ENCODE results near the gene ZNF133.
"Not testable (repeated sequence)": the region's sequence is repeated elsewhere in the genome, so short reads cannot be mapped to it uniquely, and the experiment has no call there.

Gene ZNF133

GRCh38 chr20:18287915-18288748 is at the start of gene ZNF133:
ZNF133 (plus strand) TSS chr20:18288527; CDS start chr20:18305687, 17,160 bp downstream.
- H3K27ac ChIP-seq, result peak within 1 kb of the TSS; percentile 91
- DNase-seq (ENCODE audit: low read depth, low spot score), result peak; percentile 81

GRCh38 chr20:18240997-18241396 is 47.3 kb upstream of the ZNF133 start:
- H3K27ac ChIP-seq, result no peak overlapping the region
- DNase-seq (ENCODE audit: low read depth, low spot score), result no peak

- DNase-seq (ENCODE audit: low read depth, low spot score), result no peak
- H3K27ac ChIP-seq, result no peak overlapping the region
These were observed 44.5 kb upstream of the ZNF133 start for GRCh38 chr20:18243802-18244201.

GRCh38 chr20:18248545-18248944 is 39.8 kb upstream of the ZNF133 start:
- not testable (repeated sequence) for H3K27ac ChIP-seq; DNase-seq (ENCODE audit: low read depth, low spot score)

GRCh38 chr20:18250217-18250616 is 38.1 kb upstream of the ZNF133 start:
- no peak overlapping the region for H3K27ac ChIP-seq
- no peak for DNase-seq (ENCODE audit: low read depth, low spot score)

GRCh38 chr20:18252597-18253451 is 35.5 kb upstream of the ZNF133 start:
- peak; percentile 80 for DNase-seq (ENCODE audit: low read depth, low spot score)
- H3K27ac ChIP-seq, result peak overlapping the region; percentile 98

GRCh38 chr20:18254615-18255014 is 33.7 kb upstream of the ZNF133 start:
- no peak for DNase-seq (ENCODE audit: low read depth, low spot score)
- H3K27ac ChIP-seq, result peak overlapping the region; percentile 98

- no peak for DNase-seq (ENCODE audit: low read depth, low spot score)
- no peak overlapping the region for H3K27ac ChIP-seq
These were observed 32.8 kb upstream of the ZNF133 start for GRCh38 chr20:18255526-18255925.

GRCh38 chr20:18256440-18257090 is 31.8 kb upstream of the ZNF133 start:
- H3K27ac ChIP-seq, result no peak overlapping the region
- DNase-seq (ENCODE audit: low read depth, low spot score), result no peak

- no peak for DNase-seq (ENCODE audit: low read depth, low spot score)
These were observed 30.0 kb upstream of the ZNF133 start for GRCh38 chr20:18258126-18258860.

GRCh38 chr20:18259730-18260129 is 28.6 kb upstream of the ZNF133 start:
- DNase-seq (ENCODE audit: low read depth, low spot score), result no peak
- peak overlapping the region; percentile 4 for H3K27ac ChIP-seq

More at GRCh38 chr20:18258126-18258860, 30.0 kb upstream of the ZNF133 start:
- no peak overlapping the region for H3K27ac ChIP-seq

GRCh38 chr20:18263723-18264122 is 24.6 kb upstream of the ZNF133 start:
- H3K27ac ChIP-seq, result peak overlapping the region; percentile 45
- DNase-seq (ENCODE audit: low read depth, low spot score), result peak; percentile 53

- DNase-seq (ENCODE audit: low read depth, low spot score), result no peak
- no peak overlapping the region for H3K27ac ChIP-seq
These were observed 22.9 kb upstream of the ZNF133 start for GRCh38 chr20:18265441-18265840.

GRCh38 chr20:18266282-18266681 is 22.0 kb upstream of the ZNF133 start:
- DNase-seq (ENCODE audit: low read depth, low spot score), result no peak
- no peak overlapping the region for H3K27ac ChIP-seq

- DNase-seq (ENCODE audit: low read depth, low spot score), result no peak
- H3K27ac ChIP-seq, result no peak overlapping the region
These were observed 20.5 kb upstream of the ZNF133 start for GRCh38 chr20:18267815-18268214.

GRCh38 chr20:18271160-18271559 is 17.2 kb upstream of the ZNF133 start:
- no peak overlapping the region for H3K27ac ChIP-seq
- no peak for DNase-seq (ENCODE audit: low read depth, low spot score)

GRCh38 chr20:18272451-18272850 is 15.9 kb upstream of the ZNF133 start:
- DNase-seq (ENCODE audit: low read depth, low spot score), result no peak

GRCh38 chr20:18273738-18274137 is 14.6 kb upstream of the ZNF133 start:
- DNase-seq (ENCODE audit: low read depth, low spot score), result no peak
- H3K27ac ChIP-seq, result no peak overlapping the region

More at GRCh38 chr20:18272451-18272850, 15.9 kb upstream of the ZNF133 start:
- H3K27ac ChIP-seq, result no peak overlapping the region

GRCh38 chr20:18275960-18276359 is 12.4 kb upstream of the ZNF133 start:
- H3K27ac ChIP-seq; DNase-seq (ENCODE audit: low read depth, low spot score): not testable (repeated sequence)

GRCh38 chr20:18276821-18277220 is 11.5 kb upstream of the ZNF133 start:
- H3K27ac ChIP-seq, result no peak overlapping the region
- no peak for DNase-seq (ENCODE audit: low read depth, low spot score)

All from epithelial cell of prostate (primary cell).